Activated CD8-positive, alpha-beta memory T cell treated with anti-CD3 and anti-CD28 coated beads, Interleukin-2, amount 50 U/mL, for 4 hours (primary cell): Measurements from ENCODE around the gene VWF.

ENCODE experiments used
- DNase-seq: peaks from one replicate; pipeline ENCODE4 v3.0.0-alpha.2; 2020

The VWF gene

GRCh38 chr12:5904969-5905368, 219.5 kb downstream of the VWF start:
- no peak for DNase-seq

GRCh38 chr12:5904441-5904840, 220.0 kb downstream of the VWF start:
- DNase-seq: no peak

DNA sequence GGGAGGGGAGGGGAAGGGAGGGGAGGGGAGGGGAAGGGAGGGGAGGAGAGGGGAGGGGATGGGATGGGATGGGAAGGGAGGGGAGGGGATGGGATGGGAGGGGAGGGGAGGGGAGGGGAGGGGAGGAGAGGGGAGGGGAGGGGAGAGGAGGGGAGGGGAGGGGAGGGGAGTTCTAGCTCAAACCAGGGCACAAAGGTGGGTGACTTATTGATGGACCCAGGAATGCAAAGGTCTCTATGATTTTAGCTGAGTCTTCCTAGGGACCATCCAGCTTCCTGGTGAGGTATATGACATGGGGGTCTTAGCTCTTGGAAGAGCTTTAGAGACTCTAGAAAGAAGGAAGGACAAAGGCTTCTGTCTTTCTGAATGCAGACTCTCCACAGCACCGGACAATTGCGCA, 221.7 kb downstream of the VWF start:
- DNase-seq: no peak

- DNase-seq: no peak
Observed at GRCh38 chr12:5901416-5901815, 223.1 kb downstream of the VWF start.

GRCh38 chr12:5900533-5901205, 223.8 kb downstream of the VWF start:
- no peak for DNase-seq

- DNase-seq: no peak
Observed at GRCh38 chr12:5900076-5900475, 224.4 kb downstream of the VWF start.

DNA sequence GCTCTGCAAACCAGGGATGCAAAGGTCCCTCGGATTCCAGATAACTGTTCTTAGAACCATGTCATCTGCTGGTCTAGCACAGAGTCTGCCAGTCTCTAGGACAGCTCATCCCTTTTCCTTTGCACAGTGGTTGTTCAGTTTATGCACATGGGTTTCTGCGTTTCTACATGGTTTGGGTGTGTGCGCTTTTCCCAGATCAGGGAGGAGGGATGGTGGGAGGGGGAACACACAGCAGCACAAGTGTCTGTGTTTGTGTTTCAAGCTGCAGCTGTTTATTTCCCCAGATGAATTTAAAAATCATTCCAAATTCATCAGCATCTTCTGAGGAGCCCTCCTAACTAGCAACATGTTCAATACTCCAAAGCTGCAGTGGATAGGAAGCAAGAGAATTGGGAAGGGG, 224.8 kb downstream of the VWF start:
- DNase-seq: no peak

DNA sequence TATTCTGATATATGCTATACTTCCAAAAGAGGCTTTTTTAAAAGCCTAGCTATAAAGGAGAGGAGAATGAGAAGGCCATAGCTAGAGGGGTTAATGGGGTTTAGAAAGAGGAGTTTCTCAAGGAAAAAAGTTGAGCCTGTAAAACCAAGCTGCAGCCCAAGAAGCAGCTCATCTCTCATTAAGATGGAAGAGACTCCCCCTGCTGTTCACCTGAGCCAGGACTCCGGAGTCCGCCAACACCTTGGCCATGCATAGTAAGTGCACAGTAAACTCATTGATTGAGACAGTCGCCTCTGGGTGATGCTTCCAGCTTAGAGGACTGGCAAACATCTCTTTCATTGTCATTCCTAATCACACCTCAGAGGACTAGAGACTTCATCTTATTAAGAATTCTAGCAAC, 225.6 kb downstream of the VWF start:
- no peak for DNase-seq
